Endothelial cell of umbilical vein (primary cell): ENCODE data around the gene ZNF462. TPM values are rescaled to one million over a fixed set of nuclear protein-coding genes. Genes with fewer than 3 reads are reported as not detected.

Experiments used
- BruUV-seq: library from RNA; stranded (reverse); fragments of 400-500 nt; replicated peaks from 2 replicates; lab custom pipeline; 2021; lab: Mats Ljungman, UMichigan
- CTCF ChIA-PET: fragments of 300-600, 350-600 bp; sonication (Branson Sonifier 250); formaldehyde crosslinking; loops from one replicate; lab custom pipeline; 2021; ENCODE audit warnings: antibody characterized with exemption, inconsistent platforms; lab: Charles Lee
- POLR2A ChIA-PET: fragments of 300-600, 350-600 bp; sonication (Branson Sonifier 250); formaldehyde crosslinking; loops from one replicate; lab custom pipeline; 2021; ENCODE audit warnings: antibody characterized with exemption, inconsistent platforms; lab: Charles Lee
- DNase-seq: peaks from one replicate; pipeline ENCODE4 v3.0.0-alpha.2; 2011; ENCODE audit warnings: low read depth, low spot score
- FAIRE-seq: peaks from 2 replicates; lab custom pipeline; 2011; peaks lifted over from hg19 to GRCh38; lab: Jason Lieb, UNC
- H2AFZ ChIP-seq: 2 replicates; pipeline ENCODE4 v1.6.0; 2012; ENCODE audit warnings: low read depth, low read length, control low read depth, inconsistent platforms
- H3K27ac ChIP-seq: 2 replicates; pipeline ENCODE4 v1.5.1; 2011; ENCODE audit warnings: low read depth, mild to moderate bottlenecking, control low read depth, low read length, moderate library complexity; ENCODE audit not compliant: insufficient read depth
- H3K27me3 ChIP-seq, 2 experiments: 2 replicates each; pipeline versions ENCODE4 v1.6.0 to v1.6.1; 2011; ENCODE audit warnings: low read length in 2 of 2, mixed read lengths in 1 of 2; ENCODE audit not compliant: control insufficient read depth in 2 of 2, insufficient read depth in 2 of 2
- H3K36me3 ChIP-seq, 2 experiments: 2 replicates in 1 of 2; 3 replicates in 1 of 2; pipeline ENCODE4 v1.5.1; 2011; ENCODE audit warnings: low read length in 2 of 2, mild to moderate bottlenecking in 1 of 2, moderate library complexity in 1 of 2; ENCODE audit not compliant: control insufficient read depth in 2 of 2, insufficient read depth in 2 of 2; ENCODE audit errors: extremely low read depth in 1 of 2
- H3K4me1 ChIP-seq: 3 replicates; pipeline ENCODE4 v1.5.1; 2011; ENCODE audit warnings: mild to moderate bottlenecking, low read length; ENCODE audit not compliant: control insufficient read depth, insufficient read depth; ENCODE audit errors: extremely low read depth
- H3K4me2 ChIP-seq: 2 replicates; pipeline ENCODE4 v1.6.1; 2011; ENCODE audit warnings: low read length, control low read depth, mixed read lengths; ENCODE audit not compliant: insufficient read depth
- H3K4me3 ChIP-seq, 3 experiments: fragments of 200-600 bp in 1 of 3; sonication (generic), shearing (Covaris generic) in 1 of 3; replicated peaks in 1 of 3; 2 replicates each; pipeline ENCODE4 v1.5.1; 2011 to 2016; ENCODE audit warnings: control low read depth in 3 of 3, low read length in 3 of 3, mild to moderate bottlenecking in 2 of 3, inconsistent platforms in 1 of 3, low read depth in 1 of 3, moderate library complexity in 1 of 3; ENCODE audit not compliant: insufficient read depth in 1 of 3
- H3K79me2 ChIP-seq: 2 replicates; pipeline ENCODE4 v1.6.0; 2012; ENCODE audit warnings: low read length, inconsistent platforms; ENCODE audit not compliant: control insufficient read depth, insufficient read depth
- H3K9ac ChIP-seq: replicated peaks from 2 replicates; pipeline ENCODE3; 2011; ENCODE audit warnings: low read length, control low read depth; ENCODE audit not compliant: insufficient read depth; ENCODE audit errors: extremely low read depth
- H3K9me1 ChIP-seq: replicated peaks from 3 replicates; pipeline ENCODE4 v1.6.0; 2011; ENCODE audit warnings: mild to moderate bottlenecking, low read length; ENCODE audit not compliant: control insufficient read depth, insufficient read depth; ENCODE audit errors: extremely low read depth
- H3K9me3 ChIP-seq: replicated peaks from 2 replicates; pipeline ENCODE4 v1.5.1; 2012; ENCODE audit warnings: low read length, inconsistent platforms; ENCODE audit not compliant: control insufficient read depth, insufficient read depth
- H4K20me1 ChIP-seq: replicated peaks from 2 replicates; pipeline ENCODE3; 2011; ENCODE audit warnings: mild to moderate bottlenecking, low read length; ENCODE audit not compliant: control insufficient read depth, insufficient read depth; ENCODE audit errors: extremely low read depth
- CTCF ChIP-seq, 2 donors: IDR thresholded peaks; 1 replicate in 1 of 2; 2 replicates in 1 of 2; pipeline ENCODE4 v1.5.1; 2011; ENCODE audit warnings: low read length in 2 of 2, mild to moderate bottlenecking in 2 of 2, moderate library complexity in 2 of 2, control low read depth in 1 of 2, inconsistent platforms in 1 of 2, low read depth in 1 of 2; ENCODE audit not compliant: insufficient read depth in 1 of 2; ENCODE audit errors: extremely low read depth in 1 of 2
- EZH2 ChIP-seq: IDR thresholded peaks from 2 replicates; pipeline ENCODE4 v1.6.1; 2012; ENCODE audit warnings: borderline replicate concordance, low read depth, mild to moderate bottlenecking, moderate library complexity, low read length, inconsistent platforms; ENCODE audit not compliant: severe bottlenecking
- FOS ChIP-seq: IDR thresholded peaks from 2 replicates; pipeline ENCODE4 v1.6.1; 2011; ENCODE audit warnings: mild to moderate bottlenecking, low read length, moderate library complexity, borderline replicate concordance; ENCODE audit not compliant: insufficient read depth
- GATA2 ChIP-seq: IDR thresholded peaks from 2 replicates; pipeline ENCODE4 v1.7.0; 2011; ENCODE audit warnings: low read depth, mild to moderate bottlenecking, moderate library complexity, mixed read lengths, low read length; ENCODE audit not compliant: insufficient read length, insufficient read depth
- JUN ChIP-seq: IDR thresholded peaks from 2 replicates; pipeline ENCODE4 v1.6.1; 2011; ENCODE audit warnings: borderline replicate concordance, low read depth; ENCODE audit not compliant: insufficient read length, insufficient read depth
- MAX ChIP-seq: IDR thresholded peaks from 2 replicates; pipeline ENCODE4 v1.6.1; 2011; ENCODE audit not compliant: insufficient read depth, insufficient read length
- MYC ChIP-seq: IDR thresholded peaks from one replicate; pipeline ENCODE4 v1.6.1; 2011; ENCODE audit warnings: mild to moderate bottlenecking, low read depth, low read length
- POLR2A ChIP-seq: IDR thresholded peaks from 2 replicates; pipeline ENCODE4 v1.6.1; 2012; ENCODE audit warnings: low read depth, mild to moderate bottlenecking, control low read depth, low read length
- POLR2AphosphoS5 ChIP-seq: IDR thresholded peaks from 2 replicates; pipeline ENCODE4 v1.6.1; 2012; ENCODE audit warnings: low read depth, mild to moderate bottlenecking, control low read depth, low read length, moderate library complexity; ENCODE audit not compliant: insufficient read depth
- dilution Hi-C: fragments of 300-500 bp; cut with MboI; formaldehyde crosslinking; loops from one replicate; pipeline ENCODE4 v1.15.0; 2019; ENCODE audit warnings: low sequenced_read_pairs; ENCODE audit not compliant: extremely low pct_ligation_motif_present
- intact Hi-C: fragments of 100-400 bp; cut with micrococcal nuclease; formaldehyde crosslinking; loops from one replicate; pipeline ENCODE4 v1.10.0; 2022
- polyA plus RNA-seq, 4 experiments: library from polyadenylated mRNA; depleted of rRNA in 3 of 4; stranded (reverse) in 3 of 4; unstranded in 1 of 4; fragments of >200 nt; gene quantifications; 2 replicates each; pipeline versions ENCODE4 v1.2.1 to v1.2.3, GENCODE V29; 2011 to 2012; ENCODE audit warnings: missing spikeins in 1 of 4
- total RNA-seq: library from RNA; stranded (reverse); gene quantifications from 2 replicates; pipeline ENCODE4 v1.2.3, GENCODE V29; 2021

ZNF462 gene
- total and polyA plus RNA-seq, 2 donors (not counting 3 experiments of a cell fraction or from before 2014, with no cell fraction given) = 6.2 to 24.7 TPM

GRCh38 chr9:106933470-106933869, 70.5 kb downstream of the ZNF462 start:
- BruUV-seq = no TSS peak
- no peak overlapping the region for H2AFZ ChIP-seq
- no peaks in the 10 kb centered on the region for H3K9me1 ChIP-seq
- no peaks in the 10 kb centered on the region for H3K9me3 ChIP-seq
- FAIRE-seq (peak; percentile 52), DNase-seq (no peak)
- intact Hi-C loops (no loop called here), dilution Hi-C loops (no loop called here)
- no peak overlapping the region for H3K4me2 ChIP-seq
- H3K36me3 ChIP-seq = peaks cover 6 to 11% of the 10 kb centered on the region in 2 experiments
- ChIA-PET CTCF (interaction anchor here (1.3 kb wide), 1 partner anchor 17 kb away, joined by 4 read pairs; no protein-coding TSS in a partner anchor), POLR2A (no interaction called here)
- no peaks in the 10 kb centered on the region for H3K79me2 ChIP-seq
- no peak overlapping the region for H3K4me3 ChIP-seq
- TF ChIP-seq POLR2A (no peak), EZH2 (no peak), GATA2 (no peak), FOS (no peak), MYC (no peak), CTCF (IDR thresholded peaks at IDR 0.05; ENCODE audit: extremely low read depth in 1 of 2, insufficient read depth in 1 of 2, low read depth in 1 of 2, low read length in 2 of 2) (no peak), POLR2AphosphoS5 (no peak), JUN (no peak), MAX (no peak)
- no peak overlapping the region for H3K27ac ChIP-seq
- H3K9ac ChIP-seq = no peak overlapping the region
- no peaks in the 10 kb centered on the region for H3K4me1 ChIP-seq
- H3K27me3 ChIP-seq = no peaks in the 10 kb centered on the region
- H4K20me1 ChIP-seq = no peaks in the 10 kb centered on the region
